Keratinocyte (primary cell): ENCODE data around the gene CDH18. TPM values are rescaled to one million over a fixed set of nuclear protein-coding genes. Genes with fewer than 3 reads are reported as not detected.
A peak's percentile ranks its signal among the peaks of the same experiment; 100 is the strongest.

Source experiments
- DNase-seq: peaks from one replicate; pipeline ENCODE4 v3.0.0-alpha.2; 2011; ENCODE audit warnings: low read depth, missing footprints, low spot score
- FAIRE-seq: peaks from 2 replicates; lab custom pipeline; 2011; peaks lifted over from hg19 to GRCh38; lab: Jason Lieb, UNC
- H2AFZ ChIP-seq: 2 replicates; pipeline ENCODE4 v1.6.0; 2012; ENCODE audit warnings: low read length, control low read depth, inconsistent platforms; ENCODE audit not compliant: control insufficient read depth
- H3K27ac ChIP-seq: 2 replicates; pipeline ENCODE4 v1.5.1; 2011; ENCODE audit warnings: low read length; ENCODE audit not compliant: control insufficient read depth, insufficient read depth
- H3K27me3 ChIP-seq: 3 replicates; pipeline ENCODE4 v1.6.0; 2011; ENCODE audit warnings: low read length; ENCODE audit not compliant: control insufficient read depth, insufficient read depth; ENCODE audit errors: extremely low read depth
- H3K36me3 ChIP-seq, 2 experiments: 2 replicates in 1 of 2; 3 replicates in 1 of 2; pipeline ENCODE4 v1.5.1; 2011; ENCODE audit warnings: low read length in 2 of 2, mild to moderate bottlenecking in 1 of 2; ENCODE audit not compliant: control insufficient read depth in 2 of 2, insufficient read depth in 2 of 2; ENCODE audit errors: extremely low read depth in 1 of 2
- H3K4me1 ChIP-seq: 3 replicates; pipeline ENCODE4 v1.5.1; 2011; ENCODE audit warnings: low read length; ENCODE audit not compliant: control insufficient read depth, insufficient read depth; ENCODE audit errors: extremely low read depth
- H3K4me2 ChIP-seq: 3 replicates; pipeline ENCODE4 v1.6.0; 2011; ENCODE audit warnings: low read depth, low read length; ENCODE audit not compliant: control insufficient read depth, insufficient read depth; ENCODE audit errors: extremely low read depth
- H3K4me3 ChIP-seq, 3 experiments: fragments of 200-600 bp in 1 of 3; sonication (generic) in 1 of 3; 2 replicates in 2 of 3; 3 replicates in 1 of 3; pipeline ENCODE4 v1.5.1; 2011 to 2016; ENCODE audit warnings: low read length in 3 of 3, mild to moderate bottlenecking in 3 of 3, control low read depth in 2 of 3, inconsistent platforms in 1 of 3, low read depth in 1 of 3, mixed read lengths in 1 of 3, mixed run types in 1 of 3, moderate library complexity in 1 of 3; ENCODE audit not compliant: control insufficient read depth in 2 of 3, insufficient read depth in 2 of 3; ENCODE audit errors: extremely low read depth in 1 of 3
- H3K79me2 ChIP-seq: 2 replicates; pipeline ENCODE4 v1.6.0; 2012; ENCODE audit warnings: low read length; ENCODE audit not compliant: control insufficient read depth, insufficient read depth
- H3K9ac ChIP-seq: 3 replicates; pipeline ENCODE4 v1.6.0; 2011; ENCODE audit warnings: low read length; ENCODE audit not compliant: control insufficient read depth, insufficient read depth; ENCODE audit errors: extremely low read depth
- H3K9me1 ChIP-seq: 3 replicates; pipeline ENCODE4 v1.6.0; 2011; ENCODE audit warnings: low read length; ENCODE audit not compliant: control insufficient read depth, insufficient read depth; ENCODE audit errors: extremely low read depth
- H3K9me3 ChIP-seq: 2 replicates; pipeline ENCODE4 v1.5.1; 2012; ENCODE audit warnings: low read depth, low read length; ENCODE audit not compliant: control insufficient read depth
- H4K20me1 ChIP-seq: 3 replicates; pipeline ENCODE4 v1.6.0; 2011; ENCODE audit warnings: low read length; ENCODE audit not compliant: control insufficient read depth, insufficient read depth; ENCODE audit errors: extremely low read depth
- CTCF ChIP-seq, 3 experiments: IDR thresholded peaks in 1 of 3; conservative IDR thresholded peaks in 1 of 3; optimal IDR thresholded peaks in 1 of 3; 2 replicates in 2 of 3; 3 replicates in 1 of 3; pipeline versions ENCODE3 to v1.5.1; 2011; ENCODE audit warnings: low read length in 3 of 3, mild to moderate bottlenecking in 3 of 3, moderate library complexity in 2 of 3, control low read depth in 1 of 3, inconsistent platforms in 1 of 3; ENCODE audit not compliant: insufficient read depth in 2 of 3; ENCODE audit errors: extremely low read depth in 1 of 3
- EZH2 ChIP-seq: IDR thresholded peaks from one replicate; pipeline ENCODE4 v1.6.1; 2012; ENCODE audit warnings: inconsistent platforms, mild to moderate bottlenecking, low read length, moderate library complexity
- dilution Hi-C: fragments of 300-500 bp; cut with MboI; formaldehyde crosslinking; loops from one replicate; pipeline ENCODE4 v1.7.0; 2020; ENCODE audit warnings: low sequenced_read_pairs; ENCODE audit not compliant: extremely low pct_ligation_motif_present
- polyA plus RNA-seq, 5 experiments: library from polyadenylated mRNA; depleted of rRNA in 3 of 5; stranded (reverse) in 3 of 5; stranded (forward) in 1 of 5; unstranded in 1 of 5; fragments of >200 nt; gene quantifications; 1 replicate in 1 of 5; 2 replicates in 3 of 5; 3 replicates in 1 of 5; pipeline versions ENCODE4 v1.2.1 to v1.2.3, GENCODE V29; 2011 to 2012; ENCODE audit warnings: missing spikeins in 2 of 5, low read depth in 1 of 5, low replicate concordance in 1 of 5

Gene CDH18
- polyA plus RNA-seq, 1 donor (not counting 4 experiments of a cell fraction or from before 2014, with no cell fraction given) = 0.41 TPM

DNA sequence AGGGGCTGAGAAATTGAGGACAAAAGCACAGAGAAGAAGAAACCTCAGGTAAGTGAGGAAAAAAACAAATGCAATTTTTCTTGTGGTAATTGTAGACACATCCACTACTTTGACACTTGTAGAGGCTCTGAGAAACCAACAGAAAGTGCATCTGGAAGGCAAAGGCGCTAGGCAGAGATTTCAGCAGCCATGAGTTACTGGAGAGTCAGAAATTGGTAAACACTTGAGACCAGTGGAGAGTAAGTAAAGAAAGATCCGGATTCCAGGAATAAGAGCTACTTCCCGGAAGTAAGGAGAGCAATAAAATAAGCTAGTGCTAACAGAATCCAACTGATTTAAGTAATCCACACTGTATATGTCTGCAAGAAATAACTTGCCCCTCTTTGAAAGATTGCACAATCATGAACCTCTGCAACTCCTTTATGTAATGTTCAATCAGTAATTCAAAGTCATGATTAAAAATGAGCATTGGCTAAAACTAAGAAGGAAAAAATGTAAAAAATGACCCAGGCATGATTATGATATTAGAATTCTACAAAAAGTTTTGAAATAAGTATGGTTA lies 382.1 kb downstream of the CDH18 start:
- Histone ChIP-seq H3K27me3 (no peaks in the 10 kb centered on the region), H3K9me1 (no peaks in the 10 kb centered on the region), H3K4me3 (no peak overlapping the region), H3K27ac (no peak overlapping the region), H2AFZ (peak overlapping the region; percentile 78), H3K36me3 (no peaks in the 10 kb centered on the region), H3K4me1 (peaks cover 9% of the 10 kb centered on the region), H4K20me1 (no peaks in the 10 kb centered on the region), H3K79me2 (no peaks in the 10 kb centered on the region), H3K4me2 (peak overlapping the region; percentile 48), H3K9ac (no peak overlapping the region), H3K9me3 (no peaks in the 10 kb centered on the region)
- TF ChIP-seq CTCF (optimal IDR thresholded peaks at IDR 0.05 in 1 of 3, IDR thresholded peaks at IDR 0.05 in 1 of 3, conservative IDR thresholded peaks at IDR 0.05 in 1 of 3; ENCODE audit: extremely low read depth in 1 of 3, insufficient read depth in 2 of 3, low read length in 3 of 3) (no peak), EZH2 (no peak)
- DNase-seq (peak; percentile 1), FAIRE-seq (peak; percentile 66)
- dilution Hi-C loops = no loop called here

DNA sequence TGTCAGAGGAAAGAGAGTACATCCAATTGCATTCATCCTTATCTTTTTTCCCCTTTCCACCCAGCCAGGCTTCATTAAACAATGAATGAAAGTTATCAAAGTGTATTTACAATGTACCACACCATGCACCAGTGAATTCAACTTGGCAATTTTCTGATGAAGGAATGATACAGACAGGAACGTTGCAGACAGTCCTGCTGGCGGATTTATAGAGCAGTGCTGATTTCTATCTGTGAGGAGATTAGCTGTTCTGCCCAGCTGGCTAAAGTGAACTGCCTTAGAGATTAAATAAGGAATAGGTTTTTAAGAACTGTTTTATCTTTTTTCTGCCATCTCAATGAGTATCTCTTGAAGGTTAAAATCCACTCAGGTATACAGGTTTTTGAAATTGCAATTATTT lies 403.9 kb downstream of the CDH18 start:
- dilution Hi-C loops = no loop called here
- Histone ChIP-seq H3K27me3 (no peaks in the 10 kb centered on the region), H3K36me3 (no peaks in the 10 kb centered on the region), H3K4me1 (no peaks in the 10 kb centered on the region), H4K20me1 (no peaks in the 10 kb centered on the region), H3K9me3 (no peaks in the 10 kb centered on the region), H3K9me1 (no peaks in the 10 kb centered on the region), H3K79me2 (no peaks in the 10 kb centered on the region), H2AFZ (peak overlapping the region; percentile 37), H3K9ac (no peak overlapping the region), H3K4me3 (no peak overlapping the region), H3K27ac (no peak overlapping the region), H3K4me2 (no peak overlapping the region)
- DNase-seq (no peak), FAIRE-seq (no peak)
- TF ChIP-seq CTCF (optimal IDR thresholded peaks at IDR 0.05 in 1 of 3, IDR thresholded peaks at IDR 0.05 in 1 of 3, conservative IDR thresholded peaks at IDR 0.05 in 1 of 3; ENCODE audit: extremely low read depth in 1 of 3, insufficient read depth in 2 of 3, low read length in 3 of 3) (no peak), EZH2 (no peak)
